SK-N-SH treated with all-trans-retinoic acid at 6 μM for 48 hours (cell line): ENCODE data around the gene CACHD1.

Experiments used
- ATAC-seq: fragments of 200-7000 bp; cut with Tn5 transposase; 3 replicates; pipeline ENCODE4 v1.9.1; 2020; ENCODE audit warnings: mild to moderate bottlenecking, moderate library complexity
- ARNTL ChIP-seq: fragments of 450-650 bp; formaldehyde crosslinking; IDR thresholded peaks from 2 replicates; pipeline ENCODE4 v1.5.0; 2020; ENCODE audit warnings: low read depth, mild to moderate bottlenecking, moderate library complexity, borderline replicate concordance
- ESRRG ChIP-seq: fragments of 250-450 bp; sonication (Bioruptor Pico); IDR thresholded peaks from 2 replicates; pipeline ENCODE4 v1.6.1; 2021; ENCODE audit warnings: mild to moderate bottlenecking
- GLIS3 ChIP-seq: fragments of 250-450 bp; sonication (Bioruptor Pico); IDR thresholded peaks from 2 replicates; pipeline ENCODE4 v1.5.0; 2020; ENCODE audit warnings: mild to moderate bottlenecking, moderate library complexity
- ISL1 ChIP-seq: fragments of 250-450 bp; sonication (Bioruptor Pico); IDR thresholded peaks from 2 replicates; pipeline ENCODE4 v2.1.2; 2022; ENCODE audit warnings: mild to moderate bottlenecking, moderate library complexity
- OSR1 ChIP-seq: fragments of 250-450 bp; sonication (Bioruptor Pico); IDR thresholded peaks from 2 replicates; pipeline ENCODE4 v1.8.0; 2022; ENCODE audit warnings: moderate library complexity, mild to moderate bottlenecking, inconsistent platforms
- PPARA ChIP-seq: fragments of 250-450 bp; sonication (Bioruptor Pico); IDR thresholded peaks from 2 replicates; pipeline ENCODE4 v1.5.0; 2020; ENCODE audit warnings: mild to moderate bottlenecking, borderline replicate concordance
- SNAI2 ChIP-seq: fragments of 250-450 bp; sonication (Bioruptor Pico); IDR thresholded peaks from 2 replicates; pipeline ENCODE4 v1.5.0; 2020; ENCODE audit warnings: mild to moderate bottlenecking, moderate library complexity
- TCF4 ChIP-seq: fragments of 250-450 bp; sonication (Bioruptor Pico); IDR thresholded peaks from 2 replicates; pipeline ENCODE4 v1.8.0; 2021; ENCODE audit warnings: mild to moderate bottlenecking, moderate library complexity, borderline replicate concordance
- TOX ChIP-seq: fragments of 250-450 bp; sonication (Bioruptor Pico); IDR thresholded peaks from 2 replicates; pipeline ENCODE4 v1.8.0; 2021; ENCODE audit warnings: mild to moderate bottlenecking, moderate library complexity, borderline replicate concordance
- ZC3H10 ChIP-seq: fragments of 250-450 bp; sonication (Bioruptor Pico); IDR thresholded peaks from 2 replicates; pipeline ENCODE4 v1.5.1; 2021; ENCODE audit warnings: mild to moderate bottlenecking, moderate library complexity
- ZFP30 ChIP-seq: fragments of 450-650 bp; formaldehyde crosslinking; IDR thresholded peaks from 2 replicates; pipeline ENCODE4 v1.5.0; 2022; ENCODE audit warnings: mild to moderate bottlenecking, moderate library complexity
- ZNF565 ChIP-seq: fragments of 450-650 bp; formaldehyde crosslinking; conservative IDR thresholded peaks from 2 replicates; pipeline ENCODE4 v1.5.0; 2020; ENCODE audit warnings: low read depth, mild to moderate bottlenecking, moderate library complexity
- ZNF8 ChIP-seq: fragments of 450-650 bp; formaldehyde crosslinking; IDR thresholded peaks from 2 replicates; pipeline ENCODE4 v1.5.0; 2020; ENCODE audit warnings: mild to moderate bottlenecking, moderate library complexity
- TF ChIP-seq, protein P1 (sequence below): fragments of 250-450 bp; sonication (Bioruptor Pico); IDR thresholded peaks from 2 replicates; pipeline ENCODE4 v1.5.0; 2020; ENCODE audit warnings: mild to moderate bottlenecking, moderate library complexity
- TF ChIP-seq, protein P2 (sequence below): fragments of 250-450 bp; sonication (Bioruptor Pico); IDR thresholded peaks from 2 replicates; pipeline ENCODE4 v1.5.1; 2021; ENCODE audit warnings: mild to moderate bottlenecking, moderate library complexity
- TF ChIP-seq, protein P3 (sequence below): fragments of 250-450 bp; sonication (Bioruptor Pico); IDR thresholded peaks from 2 replicates; pipeline ENCODE4 v1.5.1; 2020; ENCODE audit warnings: low read depth, mild to moderate bottlenecking, moderate library complexity

Gene CACHD1

DNA sequence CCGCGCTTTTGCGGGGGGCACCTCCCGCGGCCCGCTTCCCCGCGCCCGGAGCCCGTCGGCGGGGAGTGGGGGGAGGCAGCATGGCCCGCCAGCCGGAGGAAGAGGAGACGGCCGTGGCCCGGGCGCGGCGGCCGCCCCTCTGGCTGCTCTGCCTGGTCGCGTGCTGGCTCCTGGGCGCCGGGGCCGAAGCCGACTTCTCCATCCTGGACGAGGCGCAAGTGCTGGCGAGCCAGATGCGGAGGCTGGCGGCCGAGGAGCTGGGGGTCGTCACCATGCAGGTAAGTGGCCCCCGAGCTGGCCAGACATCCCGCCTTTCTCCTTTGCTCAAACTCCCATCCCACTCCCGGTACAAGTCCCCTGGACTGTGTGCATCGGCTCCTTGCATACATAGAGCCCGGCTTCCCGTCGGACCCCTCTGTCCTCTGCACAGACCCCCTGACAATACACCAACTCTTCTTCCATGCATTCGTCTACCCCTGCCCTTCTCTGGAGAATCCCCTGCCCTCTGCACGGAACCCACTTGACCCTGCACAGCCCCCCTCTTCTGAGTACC, 812 bp downstream of the CACHD1 start (continued):
- TF ChIP-seq, protein P1, sequence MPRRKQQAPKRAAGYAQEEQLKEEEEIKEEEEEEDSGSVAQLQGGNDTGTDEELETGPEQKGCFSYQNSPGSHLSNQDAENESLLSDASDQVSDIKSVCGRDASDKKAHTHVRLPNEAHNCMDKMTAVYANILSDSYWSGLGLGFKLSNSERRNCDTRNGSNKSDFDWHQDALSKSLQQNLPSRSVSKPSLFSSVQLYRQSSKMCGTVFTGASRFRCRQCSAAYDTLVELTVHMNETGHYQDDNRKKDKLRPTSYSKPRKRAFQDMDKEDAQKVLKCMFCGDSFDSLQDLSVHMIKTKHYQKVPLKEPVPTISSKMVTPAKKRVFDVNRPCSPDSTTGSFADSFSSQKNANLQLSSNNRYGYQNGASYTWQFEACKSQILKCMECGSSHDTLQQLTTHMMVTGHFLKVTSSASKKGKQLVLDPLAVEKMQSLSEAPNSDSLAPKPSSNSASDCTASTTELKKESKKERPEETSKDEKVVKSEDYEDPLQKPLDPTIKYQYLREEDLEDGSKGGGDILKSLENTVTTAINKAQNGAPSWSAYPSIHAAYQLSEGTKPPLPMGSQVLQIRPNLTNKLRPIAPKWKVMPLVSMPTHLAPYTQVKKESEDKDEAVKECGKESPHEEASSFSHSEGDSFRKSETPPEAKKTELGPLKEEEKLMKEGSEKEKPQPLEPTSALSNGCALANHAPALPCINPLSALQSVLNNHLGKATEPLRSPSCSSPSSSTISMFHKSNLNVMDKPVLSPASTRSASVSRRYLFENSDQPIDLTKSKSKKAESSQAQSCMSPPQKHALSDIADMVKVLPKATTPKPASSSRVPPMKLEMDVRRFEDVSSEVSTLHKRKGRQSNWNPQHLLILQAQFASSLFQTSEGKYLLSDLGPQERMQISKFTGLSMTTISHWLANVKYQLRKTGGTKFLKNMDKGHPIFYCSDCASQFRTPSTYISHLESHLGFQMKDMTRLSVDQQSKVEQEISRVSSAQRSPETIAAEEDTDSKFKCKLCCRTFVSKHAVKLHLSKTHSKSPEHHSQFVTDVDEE (CRISPR knock-in tag) = no peak
- TF ChIP-seq OSR1 (CRISPR knock-in tag) = no peak
- no peak for TF ChIP-seq GLIS3 (CRISPR knock-in tag)

DNA sequence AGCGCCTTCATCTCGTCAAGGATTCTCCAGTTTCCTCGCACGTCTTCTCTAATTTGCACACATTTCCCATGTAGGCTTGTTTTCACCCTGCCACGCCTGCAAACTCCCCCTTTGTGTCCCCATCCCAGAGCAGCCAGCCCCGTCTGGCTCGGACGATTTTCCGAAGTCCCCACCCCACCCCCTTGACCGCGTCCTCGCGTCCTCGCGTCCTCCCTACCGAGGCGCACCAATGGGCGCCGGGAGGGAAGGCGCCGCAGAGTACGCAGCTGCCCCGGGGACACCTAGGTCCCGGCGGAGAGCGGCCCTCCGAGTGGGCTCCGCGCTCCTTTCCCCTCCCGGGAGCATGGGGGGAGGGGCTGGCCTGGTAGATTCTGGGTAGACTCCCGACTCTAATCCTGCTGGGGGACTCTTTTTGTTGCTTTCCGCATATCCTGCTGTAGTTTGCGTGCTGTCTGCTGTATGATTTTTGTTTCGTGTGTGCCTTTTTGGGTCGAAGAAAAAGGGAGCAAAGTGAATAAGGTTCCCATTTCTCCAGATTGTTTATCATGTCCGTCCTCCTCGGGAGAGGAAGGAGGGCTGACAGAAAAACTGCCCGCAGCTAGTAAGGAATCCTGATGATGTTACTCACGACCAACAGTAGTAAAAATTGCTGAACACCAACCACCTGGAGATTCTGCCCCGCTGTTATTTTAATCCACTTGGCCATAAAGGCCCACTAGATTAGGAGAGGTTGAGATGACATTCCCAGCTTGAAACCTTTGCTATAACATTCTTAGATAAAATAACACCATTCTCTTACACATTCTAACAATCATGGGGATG, 1.5 kb downstream of the CACHD1 start:
- peak; percentile 64 for ATAC-seq
- TF ChIP-seq, protein P2, sequence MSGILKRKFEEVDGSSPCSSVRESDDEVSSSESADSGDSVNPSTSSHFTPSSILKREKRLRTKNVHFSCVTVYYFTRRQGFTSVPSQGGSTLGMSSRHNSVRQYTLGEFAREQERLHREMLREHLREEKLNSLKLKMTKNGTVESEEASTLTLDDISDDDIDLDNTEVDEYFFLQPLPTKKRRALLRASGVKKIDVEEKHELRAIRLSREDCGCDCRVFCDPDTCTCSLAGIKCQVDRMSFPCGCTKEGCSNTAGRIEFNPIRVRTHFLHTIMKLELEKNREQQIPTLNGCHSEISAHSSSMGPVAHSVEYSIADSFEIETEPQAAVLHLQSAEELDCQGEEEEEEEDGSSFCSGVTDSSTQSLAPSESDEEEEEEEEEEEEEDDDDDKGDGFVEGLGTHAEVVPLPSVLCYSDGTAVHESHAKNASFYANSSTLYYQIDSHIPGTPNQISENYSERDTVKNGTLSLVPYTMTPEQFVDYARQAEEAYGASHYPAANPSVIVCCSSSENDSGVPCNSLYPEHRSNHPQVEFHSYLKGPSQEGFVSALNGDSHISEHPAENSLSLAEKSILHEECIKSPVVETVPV (CRISPR knock-in tag) = no peak

DNA sequence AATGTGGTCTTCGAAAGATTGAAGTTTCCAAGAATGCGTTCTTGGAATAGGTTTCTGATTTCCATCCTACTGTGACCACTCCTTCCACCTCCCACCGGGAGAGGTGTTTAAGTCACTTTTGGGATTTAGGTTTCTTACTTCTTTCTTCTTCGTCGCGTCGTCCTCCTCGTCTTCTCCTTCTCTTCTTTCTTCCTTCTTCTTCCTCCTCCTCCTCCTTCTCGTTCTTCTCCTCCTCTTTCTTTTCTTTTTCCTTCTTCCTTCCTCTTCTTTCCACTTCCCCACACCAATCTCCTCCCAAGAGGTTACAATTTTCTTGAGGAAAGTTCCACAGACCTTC, 2.1 kb downstream of the CACHD1 start:
- no peak for ATAC-seq
- TF ChIP-seq PPARA = no peak
- TF ChIP-seq, protein P1 (CRISPR knock-in tag) = no peak
- no peak for TF ChIP-seq ZFP30
- TF ChIP-seq, protein P3, sequence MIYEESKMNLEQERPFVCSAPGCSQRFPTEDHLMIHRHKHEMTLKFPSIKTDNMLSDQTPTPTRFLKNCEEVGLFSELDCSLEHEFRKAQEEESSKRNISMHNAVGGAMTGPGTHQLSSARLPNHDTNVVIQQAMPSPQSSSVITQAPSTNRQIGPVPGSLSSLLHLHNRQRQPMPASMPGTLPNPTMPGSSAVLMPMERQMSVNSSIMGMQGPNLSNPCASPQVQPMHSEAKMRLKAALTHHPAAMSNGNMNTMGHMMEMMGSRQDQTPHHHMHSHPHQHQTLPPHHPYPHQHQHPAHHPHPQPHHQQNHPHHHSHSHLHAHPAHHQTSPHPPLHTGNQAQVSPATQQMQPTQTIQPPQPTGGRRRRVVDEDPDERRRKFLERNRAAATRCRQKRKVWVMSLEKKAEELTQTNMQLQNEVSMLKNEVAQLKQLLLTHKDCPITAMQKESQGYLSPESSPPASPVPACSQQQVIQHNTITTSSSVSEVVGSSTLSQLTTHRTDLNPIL = no peak
- TF ChIP-seq TOX (CRISPR knock-in tag) = no peak
- TF ChIP-seq ARNTL (CRISPR knock-in tag) = no peak
- no peak for TF ChIP-seq ISL1 (CRISPR knock-in tag)
- TF ChIP-seq, protein P2 (CRISPR knock-in tag) = no peak
- TF ChIP-seq, all 23 proteins: peak for 0

DNA sequence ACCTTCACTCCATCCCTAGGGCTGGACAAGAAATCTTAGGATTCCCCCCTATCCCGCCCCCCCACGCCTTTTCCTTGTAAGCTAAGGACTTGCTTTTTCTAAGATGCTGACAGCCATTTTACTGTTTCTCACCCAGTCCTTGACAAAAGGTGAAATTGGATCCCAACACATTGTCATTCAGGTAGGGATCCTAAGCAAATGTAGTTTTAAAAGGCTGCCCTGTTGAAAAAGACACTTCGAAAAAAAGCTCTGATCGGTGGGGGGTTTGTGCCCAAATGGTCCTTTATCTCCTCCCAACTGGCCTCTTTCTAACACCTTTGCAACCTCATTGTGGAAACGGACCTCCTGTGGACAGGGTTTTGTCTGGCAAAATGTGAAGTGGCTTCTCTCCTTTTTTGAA, 2.9 kb downstream of the CACHD1 start:
- ATAC-seq = no peak
- no peak for TF ChIP-seq ISL1 (CRISPR knock-in tag)
- no peak for TF ChIP-seq ZNF565 (CRISPR knock-in tag)
- TF ChIP-seq ARNTL (CRISPR knock-in tag) = no peak
- no peak for TF ChIP-seq TCF4 (CRISPR knock-in tag)
- no peak for TF ChIP-seq ZC3H10 (CRISPR knock-in tag)
- TF ChIP-seq, protein P3 = no peak
- TF ChIP-seq, protein P1 (CRISPR knock-in tag) = no peak
- no peak for TF ChIP-seq TOX (CRISPR knock-in tag)
- no peak for TF ChIP-seq ESRRG
- no peak for TF ChIP-seq ZNF8
- TF ChIP-seq SNAI2 (CRISPR knock-in tag) = no peak
